C4-2B (cell line): Measurements from ENCODE around the gene SPTB.

ENCODE experiments used
- ZFX ChIP-seq: fragments of 450-650 bp; IDR thresholded peaks from 2 replicates; pipeline ENCODE4 v1.6.1; 2017
- TF ChIP-seq, protein P1 (sequence below): fragments of 450-650 bp; conservative IDR thresholded peaks from 2 replicates; pipeline ENCODE4 v1.5.1; 2017; ENCODE audit warnings: mild to moderate bottlenecking

DNA sequence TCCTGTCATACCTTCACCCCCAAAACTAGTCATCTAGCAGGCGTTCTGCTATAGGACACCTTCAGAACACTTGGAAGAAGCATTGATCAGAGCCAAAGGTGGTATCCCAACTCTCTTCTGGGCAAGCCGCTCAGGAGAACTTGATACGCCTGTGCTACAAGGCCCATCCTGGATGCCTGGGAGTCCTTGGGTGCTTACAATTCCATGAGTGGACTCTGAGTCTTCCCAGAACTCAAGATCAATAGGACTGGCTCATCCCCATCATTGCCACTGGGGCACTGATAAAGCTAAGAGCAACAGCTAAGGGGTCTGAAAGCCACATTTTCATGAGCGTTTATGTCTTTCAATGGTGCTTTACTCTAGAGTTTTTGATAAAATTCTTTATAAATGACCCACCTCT lies 1.9 kb downstream of the SPTB start:
- no peak for TF ChIP-seq ZFX
- TF ChIP-seq, protein P1, sequence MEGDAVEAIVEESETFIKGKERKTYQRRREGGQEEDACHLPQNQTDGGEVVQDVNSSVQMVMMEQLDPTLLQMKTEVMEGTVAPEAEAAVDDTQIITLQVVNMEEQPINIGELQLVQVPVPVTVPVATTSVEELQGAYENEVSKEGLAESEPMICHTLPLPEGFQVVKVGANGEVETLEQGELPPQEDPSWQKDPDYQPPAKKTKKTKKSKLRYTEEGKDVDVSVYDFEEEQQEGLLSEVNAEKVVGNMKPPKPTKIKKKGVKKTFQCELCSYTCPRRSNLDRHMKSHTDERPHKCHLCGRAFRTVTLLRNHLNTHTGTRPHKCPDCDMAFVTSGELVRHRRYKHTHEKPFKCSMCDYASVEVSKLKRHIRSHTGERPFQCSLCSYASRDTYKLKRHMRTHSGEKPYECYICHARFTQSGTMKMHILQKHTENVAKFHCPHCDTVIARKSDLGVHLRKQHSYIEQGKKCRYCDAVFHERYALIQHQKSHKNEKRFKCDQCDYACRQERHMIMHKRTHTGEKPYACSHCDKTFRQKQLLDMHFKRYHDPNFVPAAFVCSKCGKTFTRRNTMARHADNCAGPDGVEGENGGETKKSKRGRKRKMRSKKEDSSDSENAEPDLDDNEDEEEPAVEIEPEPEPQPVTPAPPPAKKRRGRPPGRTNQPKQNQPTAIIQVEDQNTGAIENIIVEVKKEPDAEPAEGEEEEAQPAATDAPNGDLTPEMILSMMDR, result no peak
